Heart left ventricle (tissue), 16 donors: Measurements from ENCODE around the gene GMPR. TPM values are rescaled to one million over a fixed set of nuclear protein-coding genes. Genes with fewer than 3 reads are reported as not detected.

Experiments used
- ATAC-seq, 4 donors: fragments of 200-7000 bp; cut with Tn5 transposase; one replicate each; pipeline ENCODE4 v1.9.1; 2020 to 2022; ENCODE audit warnings: moderate library complexity in 4 of 4, mild to moderate bottlenecking in 3 of 4, moderate number of reproducible peaks in 1 of 4
- DNase-seq, 5 donors: peaks; one replicate each; pipeline ENCODE4 v3.0.0-alpha.2; 2020
- H3K27ac ChIP-seq, 12 donors: fragments of 200-600 bp; sonication (generic) in 4 of 12; one replicate each; pipeline versions ENCODE4 v1.5.0 to v1.8.0; 2016 to 2022; ENCODE audit warnings: mild to moderate bottlenecking in 2 of 12
- H3K27me3 ChIP-seq, 9 donors: fragments of 200-600 bp; sonication (generic) in 2 of 9; one replicate each; pipeline versions ENCODE4 v1.5.1 to v1.8.0; 2016 to 2022; ENCODE audit warnings: mild to moderate bottlenecking in 3 of 9
- H3K36me3 ChIP-seq, 9 donors: fragments of 200-600 bp; sonication (generic) in 2 of 9; one replicate each; pipeline versions ENCODE4 v1.5.0 to v1.8.0; 2018 to 2022; ENCODE audit warnings: mild to moderate bottlenecking in 2 of 9
- H3K4me1 ChIP-seq, 12 donors: fragments of 200-600 bp; sonication (generic) in 4 of 12; one replicate each; pipeline versions ENCODE4 v1.5.0 to v1.8.0; 2016 to 2022; ENCODE audit warnings: mild to moderate bottlenecking in 3 of 12
- H3K4me3 ChIP-seq, 12 donors: fragments of 200-600 bp; sonication (generic) in 4 of 12; one replicate each; pipeline versions ENCODE4 v1.5.0 to v1.8.0; 2017 to 2022; ENCODE audit warnings: mild to moderate bottlenecking in 9 of 12, moderate library complexity in 4 of 12
- H3K9me3 ChIP-seq, 12 donors: fragments of 200-600 bp; sonication (generic) in 4 of 12; one replicate each; pipeline versions ENCODE4 v1.5.0 to v1.8.0; 2016 to 2022; ENCODE audit warnings: mild to moderate bottlenecking in 1 of 12
- POLR2A ChIP-seq, 2 donors: fragments of 450-650 bp; IDR thresholded peaks; one replicate each; pipeline ENCODE4 v1.6.1; 2017; ENCODE audit warnings: antibody characterized with exemption in 2 of 2, mild to moderate bottlenecking in 2 of 2, moderate library complexity in 2 of 2
- WGBS, 4 donors: extraction: QIAGEN DNeasy Blood & Tissue Kit in 2 of 4; methylation state at CpG; one replicate each; pipeline versions ENCODE4 v1.1.5 to v1.1.7; 2013 to 2018; 5-methylcytosine and 5-hydroxymethylcytosine counted together
- intact Hi-C, 10 donors: fragments of 100-400 bp; cut with DNase I; formaldehyde crosslinking; loops; one replicate each; pipeline versions ENCODE4 v1.11.1 to v1.14.2; 2022
- polyA plus RNA-seq, 2 donors: library from polyadenylated mRNA; stranded (reverse); fragments of 200-250 nt; gene quantifications; one replicate each; pipeline ENCODE4 v1.2.3, GENCODE V29; 2013
- total RNA-seq, 9 donors: library from RNA; depleted of rRNA in 2 of 9; stranded (reverse); fragments of >200 nt in 2 of 9; fragmentation: NEBNext Ultra II Directional in 3 of 9; extraction: Animal tissue kit (Norgen Biotek cat#: 25700) in 3 of 9; gene quantifications; one replicate each; pipeline versions ENCODE4 v1.1.0 to v1.2.4, GENCODE V29; 2016 to 2023
- TF ChIP-seq, protein P1 (sequence below), 12 donors: fragments of 200-600 bp; sonication (generic) in 4 of 12; IDR thresholded peaks; one replicate each; pipeline versions ENCODE4 v1.5.0 to v1.8.0; 2018 to 2022; ENCODE audit warnings: antibody characterized with exemption in 12 of 12, mild to moderate bottlenecking in 5 of 12
- donor health status: ischemic (EF 13 %, LVEDD 7.1; RV severe dilation, severe dysfunction).
- donor health status: healthy with polysubstance abuse.
- donor health status: DM: no; HTN: yes; CAD: no.
- donor health status: DM: no; HTN: no; CAD: no.
- donor health status: ischemic (EF 25% LVEDD 6.9; RV normal size, moderate dysfunction).
- donor health status: ischemic (EF 25% LVEDD 5.7; RV mildly dilated, moderate dysfunction).
- donor health status: healthy.
- donor health status: DM: yes; HTN: yes; CAD: no.
- donor health status: ischemic (EF 35%, LVEDD 5.7; RV mildly dilated, moderate dysfunction).
- donor health status: nonischemic (EF 11% LVEDD 7.7; RV severe dilation, severe dysfunction).
- donor health status: DM: yes; HTN: yes; CAD: no.
- donor health status: PGD.
- donor health status: ischemic (EF 29% LVEDD 5.4; RV normal size, mild dysfunction).
- donor health status: nonischemic (EF 23%, LVEDD 6.1; RV moderate dilation, normal function).

GMPR gene
- total and polyA plus RNA-seq, 11 donors = 67.8 to 294 (median 120) TPM

DNA sequence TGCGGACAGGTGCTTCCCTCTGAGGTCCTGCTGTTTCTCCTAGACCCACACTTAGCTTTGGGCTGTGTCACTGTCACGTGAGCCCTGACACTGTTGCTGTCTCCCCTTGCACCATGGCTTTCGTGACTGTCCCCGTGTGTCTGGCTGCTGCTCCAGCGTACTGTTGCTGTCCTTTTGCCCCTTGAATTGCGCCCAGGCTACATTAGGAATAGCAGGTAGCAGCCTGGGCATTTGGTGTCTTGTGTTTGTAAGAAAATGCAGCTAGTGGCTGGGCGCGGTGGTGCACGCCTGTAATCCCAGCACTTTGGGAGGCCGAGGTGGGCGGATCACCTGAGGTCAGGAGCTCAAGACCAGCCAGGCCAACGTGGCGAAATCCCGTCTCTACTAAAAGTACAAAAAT is 46.1 kb downstream of the GMPR start:
- ATAC-seq (no peak), DNase-seq (no peak)
- peaks cover 0 to 38% (median 0%) of the 10 kb centered on the region in 9 donors for H3K36me3 ChIP-seq
- no peaks in the 10 kb centered on the region for H3K4me1 ChIP-seq
- H3K27ac ChIP-seq = no peak overlapping the region
- H3K27me3 ChIP-seq = no peaks in the 10 kb centered on the region
- H3K4me3 ChIP-seq = no peak overlapping the region
- no peak for TF ChIP-seq POLR2A (IDR thresholded peaks at IDR 0.05)
- 95 to 97% (median 97%) methylated on average over 14 of the region's 14 CpGs for WGBS, 4 donors
- H3K9me3 ChIP-seq = no peaks in the 10 kb centered on the region
- intact Hi-C loops = no loop called here

DNA sequence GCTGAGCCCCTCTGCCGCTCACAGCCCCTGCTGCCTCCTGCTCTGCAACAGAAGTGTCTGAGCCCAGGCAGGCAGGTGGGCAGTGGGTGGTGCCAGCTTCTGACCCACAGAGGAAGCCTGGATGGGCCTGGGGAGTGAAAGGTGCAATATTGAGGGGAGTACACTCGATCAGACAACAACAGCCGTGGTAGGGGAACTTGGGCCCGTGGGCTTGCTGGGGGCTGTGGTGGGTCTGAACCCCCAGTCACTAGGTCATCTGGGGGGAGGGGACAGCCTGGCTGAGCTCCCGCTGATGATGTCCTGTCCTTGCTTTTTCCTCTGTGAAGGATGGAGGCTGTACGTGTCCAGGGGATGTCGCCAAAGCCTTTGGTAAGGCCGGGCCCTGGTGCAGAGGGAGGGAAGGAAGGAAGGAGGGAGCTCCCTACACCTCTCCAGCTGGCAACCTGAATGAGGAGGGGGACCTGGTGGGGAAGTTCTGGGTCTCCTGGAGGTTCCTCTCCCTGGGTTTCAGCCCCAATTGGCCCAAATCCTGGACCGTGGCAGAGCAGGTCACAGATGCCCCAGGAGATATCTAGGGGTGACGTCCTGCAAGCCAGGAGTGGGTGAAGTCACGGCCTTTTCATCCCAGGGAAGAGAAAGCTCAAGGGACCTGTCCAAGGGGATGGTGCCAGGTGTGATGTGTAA is 47.2 kb downstream of the GMPR start:
- Histone ChIP-seq H3K4me3 (no peak overlapping the region), H3K36me3 (peaks cover 0 to 37% (median 0%) of the 10 kb centered on the region in 9 donors), H3K4me1 (no peaks in the 10 kb centered on the region), H3K9me3 (no peaks in the 10 kb centered on the region), H3K27me3 (no peaks in the 10 kb centered on the region), H3K27ac (no peak overlapping the region)
- DNase-seq (no peak), ATAC-seq (peak in 3 of 4 donors; percentile 6 to 20 (median 10))
- TF ChIP-seq, protein P1, sequence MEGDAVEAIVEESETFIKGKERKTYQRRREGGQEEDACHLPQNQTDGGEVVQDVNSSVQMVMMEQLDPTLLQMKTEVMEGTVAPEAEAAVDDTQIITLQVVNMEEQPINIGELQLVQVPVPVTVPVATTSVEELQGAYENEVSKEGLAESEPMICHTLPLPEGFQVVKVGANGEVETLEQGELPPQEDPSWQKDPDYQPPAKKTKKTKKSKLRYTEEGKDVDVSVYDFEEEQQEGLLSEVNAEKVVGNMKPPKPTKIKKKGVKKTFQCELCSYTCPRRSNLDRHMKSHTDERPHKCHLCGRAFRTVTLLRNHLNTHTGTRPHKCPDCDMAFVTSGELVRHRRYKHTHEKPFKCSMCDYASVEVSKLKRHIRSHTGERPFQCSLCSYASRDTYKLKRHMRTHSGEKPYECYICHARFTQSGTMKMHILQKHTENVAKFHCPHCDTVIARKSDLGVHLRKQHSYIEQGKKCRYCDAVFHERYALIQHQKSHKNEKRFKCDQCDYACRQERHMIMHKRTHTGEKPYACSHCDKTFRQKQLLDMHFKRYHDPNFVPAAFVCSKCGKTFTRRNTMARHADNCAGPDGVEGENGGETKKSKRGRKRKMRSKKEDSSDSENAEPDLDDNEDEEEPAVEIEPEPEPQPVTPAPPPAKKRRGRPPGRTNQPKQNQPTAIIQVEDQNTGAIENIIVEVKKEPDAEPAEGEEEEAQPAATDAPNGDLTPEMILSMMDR (IDR thresholded peaks at IDR 0.05) = no peak
- TF ChIP-seq POLR2A (IDR thresholded peaks at IDR 0.05) = no peak
- 70 to 75% (median 74%) methylated on average over 11 of the region's 11 CpGs for WGBS, 4 donors
- intact Hi-C loops = loop anchor here in 1 of 10 donors (5.0 kb wide), 1 partner anchor 42 kb away; no protein-coding TSS in a partner anchor

- H3K4me3 ChIP-seq = no peak overlapping the region
- H3K27me3 ChIP-seq = no peaks in the 10 kb centered on the region
- no peaks in the 10 kb centered on the region for H3K9me3 ChIP-seq
- ATAC-seq = peak; percentile 14 to 65 (median 51)
- 45 to 57% (median 49%) methylated on average over 15 of the region's 15 CpGs for WGBS, 4 donors
- no peaks in the 10 kb centered on the region for H3K4me1 ChIP-seq
- peaks cover 0 to 36% (median 3%) of the 10 kb centered on the region in 9 donors for H3K36me3 ChIP-seq
- no peak for TF ChIP-seq POLR2A (IDR thresholded peaks at IDR 0.05)
- TF ChIP-seq, protein P1 (IDR thresholded peaks at IDR 0.05) = peak; percentile 44 to 76 (median 64)
- DNase-seq = no peak
- no peak overlapping the region for H3K27ac ChIP-seq
- intact Hi-C loops = loop anchor here in 1 of 10 donors (5.0 kb wide), 1 partner anchor 41 kb away; no protein-coding TSS in a partner anchor
Observed at GRCh38 chr6:16286151-16286522, 47.8 kb downstream of the GMPR start.

DNA sequence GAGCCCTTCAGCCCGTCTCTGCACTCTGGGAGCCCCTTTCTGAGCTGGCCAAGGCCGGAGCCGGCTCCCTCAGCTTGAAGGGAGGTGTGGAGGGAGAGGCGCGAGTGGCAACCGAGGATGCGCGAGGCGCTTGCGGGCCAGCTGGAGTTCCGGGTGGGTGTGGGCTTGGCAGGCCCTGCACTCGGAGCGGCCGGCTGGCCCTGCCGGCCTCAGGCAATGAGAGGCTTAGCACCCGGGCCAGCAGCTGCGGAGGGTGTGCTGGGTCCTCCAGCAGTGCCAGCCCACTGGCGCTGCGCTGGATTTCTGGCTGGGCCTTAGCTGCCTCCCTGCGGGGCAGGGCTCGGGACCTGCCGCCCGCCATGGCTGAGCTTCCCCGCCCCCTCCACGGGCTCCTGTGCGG is 49.8 kb downstream of the GMPR start:
- WGBS, 4 donors = 96 to 97% (median 97%) methylated on average over 9 to 26 of the region's 26 CpGs
- no peaks in the 10 kb centered on the region for H3K27me3 ChIP-seq
- ATAC-seq (no peak), DNase-seq (no peak)
- H3K4me3 ChIP-seq = no peak overlapping the region
- H3K27ac ChIP-seq = no peak overlapping the region
- H3K4me1 ChIP-seq = no peaks in the 10 kb centered on the region
- no peak for TF ChIP-seq POLR2A (IDR thresholded peaks at IDR 0.05)
- TF ChIP-seq, protein P1 (IDR thresholded peaks at IDR 0.05) = no peak
- no peaks in the 10 kb centered on the region for H3K9me3 ChIP-seq
- intact Hi-C loops = loop anchor here in 1 of 10 donors (5.0 kb wide), 1 partner anchor 39 kb away; no protein-coding TSS in a partner anchor
- peaks cover 0 to 38% (median 11%) of the 10 kb centered on the region in 9 donors for H3K36me3 ChIP-seq
